ENCODE measurements around the gene SLC11A2. TPM values are rescaled to one million over a fixed set of nuclear protein-coding genes. Genes with fewer than 3 reads are reported as not detected.
"Not testable (repeated sequence)": the region's sequence is repeated elsewhere in the genome, so short reads cannot be mapped to it uniquely, and the experiment has no call there.

Gene SLC11A2
- total RNA-seq, 1 donor from 2014 or later = 36.3 TPM

- Histone ChIP-seq H3K4me3 (ENCODE audit: low read depth, low read length) (no peak overlapping the region), H3K36me3 (ENCODE audit: control insufficient read depth, insufficient read depth, low read length) (no peaks in the 10 kb centered on the region), H3K27me3 (ENCODE audit: control insufficient read depth, insufficient read depth, low read length) (no peaks in the 10 kb centered on the region)
- no peak for TF ChIP-seq CTCF (IDR thresholded peaks at IDR 0.05; ENCODE audit: insufficient read depth, low read length, poor library complexity, severe bottlenecking)
- DNase-seq (ENCODE audit: low read depth) = no peak
These were observed 91.0 kb downstream of the SLC11A2 start for GRCh38 chr12:50934981-50935807.

- DNase-seq (ENCODE audit: low read depth) = no peak
- H3K4me3 ChIP-seq (ENCODE audit: low read depth, low read length) = no peak overlapping the region
- no peaks in the 10 kb centered on the region for H3K27me3 ChIP-seq (ENCODE audit: control insufficient read depth, insufficient read depth, low read length)
- no peaks in the 10 kb centered on the region for H3K36me3 ChIP-seq (ENCODE audit: control insufficient read depth, insufficient read depth, low read length)
- no peak for TF ChIP-seq CTCF (IDR thresholded peaks at IDR 0.05; ENCODE audit: insufficient read depth, low read length, poor library complexity, severe bottlenecking)
These were observed 91.8 kb downstream of the SLC11A2 start for GRCh38 chr12:50934371-50934851.

- no peak for DNase-seq (ENCODE audit: low read depth)
- Histone ChIP-seq H3K27me3 (ENCODE audit: control insufficient read depth, insufficient read depth, low read length) (no peaks in the 10 kb centered on the region), H3K4me3 (ENCODE audit: low read depth, low read length) (no peak overlapping the region), H3K36me3 (ENCODE audit: control insufficient read depth, insufficient read depth, low read length) (no peaks in the 10 kb centered on the region)
- no peak for TF ChIP-seq CTCF (IDR thresholded peaks at IDR 0.05; ENCODE audit: insufficient read depth, low read length, poor library complexity, severe bottlenecking)
These were observed 92.6 kb downstream of the SLC11A2 start for GRCh38 chr12:50933459-50934124.

GRCh38 chr12:50932787-50933280 lies 93.3 kb downstream of the SLC11A2 start:
- H3K36me3 ChIP-seq (ENCODE audit: control insufficient read depth, insufficient read depth, low read length) = no peaks in the 10 kb centered on the region
- TF ChIP-seq CTCF (IDR thresholded peaks at IDR 0.05; ENCODE audit: insufficient read depth, low read length, poor library complexity, severe bottlenecking) = no peak
- no peak overlapping the region for H3K4me3 ChIP-seq (ENCODE audit: low read depth, low read length)
- H3K27me3 ChIP-seq (ENCODE audit: control insufficient read depth, insufficient read depth, low read length) = no peaks in the 10 kb centered on the region
- no peak for DNase-seq (ENCODE audit: low read depth)

- not testable (repeated sequence) for H3K4me3 ChIP-seq (ENCODE audit: low read depth, low read length); H3K36me3 ChIP-seq (ENCODE audit: control insufficient read depth, insufficient read depth, low read length); DNase-seq (ENCODE audit: low read depth); H3K27me3 ChIP-seq (ENCODE audit: control insufficient read depth, insufficient read depth, low read length)
These were observed 95.7 kb downstream of the SLC11A2 start for GRCh38 chr12:50930477-50930876.

GRCh38 chr12:50929831-50930230 lies 96.4 kb downstream of the SLC11A2 start:
- no peak for DNase-seq (ENCODE audit: low read depth)
- TF ChIP-seq CTCF (IDR thresholded peaks at IDR 0.05; ENCODE audit: insufficient read depth, low read length, poor library complexity, severe bottlenecking) = no peak
- no peaks in the 10 kb centered on the region for H3K27me3 ChIP-seq (ENCODE audit: control insufficient read depth, insufficient read depth, low read length)

More at GRCh38 chr12:50929831-50930230, 96.4 kb downstream of the SLC11A2 start:
- no peak overlapping the region for H3K4me3 ChIP-seq (ENCODE audit: low read depth, low read length)
- H3K36me3 ChIP-seq (ENCODE audit: control insufficient read depth, insufficient read depth, low read length) = no peaks in the 10 kb centered on the region

Data from kidney epithelial cell (primary cell).